ENCODE data around the gene NFATC2. TPM values are rescaled to one million over a fixed set of nuclear protein-coding genes. Genes with fewer than 3 reads are reported as not detected.
A peak's percentile ranks its signal among the peaks of the same experiment; 100 is the strongest.
"Not testable (repeated sequence)": the region's sequence is repeated elsewhere in the genome, so short reads cannot be mapped to it uniquely, and the experiment has no call there.

NFATC2 gene
- total RNA-seq, 4 donors from 2014 or later: 4.1 to 51.5 (median 8.7) TPM

DNA sequence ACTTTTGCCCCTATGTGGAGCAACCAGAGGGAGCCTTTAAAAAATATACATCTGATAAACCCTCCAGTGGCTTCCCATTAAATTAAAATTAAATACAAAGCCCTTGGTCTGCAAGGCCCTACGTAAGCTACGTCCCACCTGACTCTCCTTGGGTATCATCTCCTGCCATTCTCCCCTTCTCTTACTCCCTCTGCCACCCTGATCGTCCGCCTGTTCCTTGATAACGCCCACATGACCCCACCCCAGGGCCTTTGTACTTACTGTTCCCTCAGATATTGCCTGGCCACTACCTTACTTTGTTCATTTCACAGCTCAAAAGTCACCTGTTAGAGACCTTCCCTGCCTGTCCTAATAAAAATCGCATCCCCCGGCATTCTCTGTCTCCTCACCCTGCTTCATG, 5.4 kb upstream of the NFATC2 start:
- TF ChIP-seq, protein P1, sequence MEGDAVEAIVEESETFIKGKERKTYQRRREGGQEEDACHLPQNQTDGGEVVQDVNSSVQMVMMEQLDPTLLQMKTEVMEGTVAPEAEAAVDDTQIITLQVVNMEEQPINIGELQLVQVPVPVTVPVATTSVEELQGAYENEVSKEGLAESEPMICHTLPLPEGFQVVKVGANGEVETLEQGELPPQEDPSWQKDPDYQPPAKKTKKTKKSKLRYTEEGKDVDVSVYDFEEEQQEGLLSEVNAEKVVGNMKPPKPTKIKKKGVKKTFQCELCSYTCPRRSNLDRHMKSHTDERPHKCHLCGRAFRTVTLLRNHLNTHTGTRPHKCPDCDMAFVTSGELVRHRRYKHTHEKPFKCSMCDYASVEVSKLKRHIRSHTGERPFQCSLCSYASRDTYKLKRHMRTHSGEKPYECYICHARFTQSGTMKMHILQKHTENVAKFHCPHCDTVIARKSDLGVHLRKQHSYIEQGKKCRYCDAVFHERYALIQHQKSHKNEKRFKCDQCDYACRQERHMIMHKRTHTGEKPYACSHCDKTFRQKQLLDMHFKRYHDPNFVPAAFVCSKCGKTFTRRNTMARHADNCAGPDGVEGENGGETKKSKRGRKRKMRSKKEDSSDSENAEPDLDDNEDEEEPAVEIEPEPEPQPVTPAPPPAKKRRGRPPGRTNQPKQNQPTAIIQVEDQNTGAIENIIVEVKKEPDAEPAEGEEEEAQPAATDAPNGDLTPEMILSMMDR (IDR thresholded peaks at IDR 0.05): no peak
- DNase-seq (ENCODE audit: low spot score) (no peak), ATAC-seq (ENCODE audit: low FRiP score) (no peak)

DNA sequence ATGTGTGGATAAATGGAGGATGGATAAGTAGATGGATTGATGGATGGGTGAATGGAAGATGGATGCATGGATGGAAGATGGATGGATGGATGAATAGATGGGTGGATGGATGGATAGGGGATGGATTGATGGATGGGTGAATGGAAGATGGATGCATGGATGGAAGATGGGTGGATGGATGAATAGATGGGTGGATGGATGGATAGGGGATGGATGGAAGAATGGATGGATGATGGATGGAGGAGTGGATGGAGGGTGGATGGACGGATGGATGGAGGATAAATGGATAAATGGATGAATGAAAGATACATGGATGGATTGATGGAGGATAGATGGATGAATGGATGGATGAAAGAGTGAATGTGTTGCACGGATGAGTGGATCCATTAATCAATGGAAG, 3.0 kb upstream of the NFATC2 start:
- no peak for ATAC-seq (ENCODE audit: low FRiP score)
- TF ChIP-seq, protein P1 (IDR thresholded peaks at IDR 0.05): no peak

DNA sequence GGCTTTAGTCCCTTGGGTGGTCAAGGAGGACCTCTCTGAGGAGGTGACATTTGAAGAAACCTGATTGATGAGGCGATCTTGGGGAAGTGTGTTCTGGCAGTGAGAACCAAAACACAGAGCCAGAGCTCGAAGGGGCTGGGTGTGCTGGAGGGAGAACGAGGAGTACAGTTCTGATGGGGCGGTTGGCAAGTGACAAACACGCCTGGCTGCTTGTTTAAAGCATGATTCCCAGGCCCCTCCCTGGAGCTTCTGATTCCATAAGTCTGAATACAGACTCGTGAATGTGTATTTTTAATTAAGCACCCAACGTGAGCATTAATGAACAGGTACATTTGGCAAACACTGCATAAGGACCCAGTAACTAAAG, 886 bp upstream of the NFATC2 start:
- ATAC-seq (ENCODE audit: low FRiP score) (no peak), DNase-seq (ENCODE audit: low spot score) (no peak)
- TF ChIP-seq, protein P1 (IDR thresholded peaks at IDR 0.05): no peak

More for the DNA sequence above, 3.0 kb upstream of the NFATC2 start:
- DNase-seq (ENCODE audit: low spot score): no peak

DNA sequence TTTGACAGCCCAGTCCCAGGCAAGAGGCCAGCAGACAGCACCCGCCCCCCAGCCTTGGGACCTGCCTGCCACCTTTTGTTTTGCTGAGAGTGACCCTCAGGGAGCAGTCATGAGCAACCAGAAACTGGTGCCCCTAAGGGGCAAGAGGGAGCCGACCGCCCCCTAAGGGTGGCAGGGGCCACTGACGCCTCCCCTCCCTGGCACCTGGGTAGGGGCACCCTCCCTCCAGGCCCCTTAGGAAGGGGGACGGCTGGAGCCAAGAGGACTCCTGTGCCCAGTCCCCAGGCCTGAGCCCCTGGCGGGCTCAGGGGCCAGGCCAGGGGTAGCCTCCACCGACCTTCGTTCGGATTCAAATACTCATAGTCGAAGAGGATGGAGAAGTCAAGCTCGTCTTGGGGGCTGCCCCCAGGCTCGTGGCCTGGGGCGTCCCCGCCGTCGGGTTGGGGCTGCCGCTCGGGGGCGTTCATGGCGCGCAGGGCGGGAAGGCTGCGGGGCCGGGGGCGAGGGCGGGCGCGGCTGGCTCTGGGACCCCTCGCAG, 417 bp downstream of the NFATC2 start:
- ATAC-seq (ENCODE audit: low FRiP score): peak; percentile 34
- no peak for DNase-seq (ENCODE audit: low spot score)
- TF ChIP-seq, protein P1 (IDR thresholded peaks at IDR 0.05): no peak

DNA sequence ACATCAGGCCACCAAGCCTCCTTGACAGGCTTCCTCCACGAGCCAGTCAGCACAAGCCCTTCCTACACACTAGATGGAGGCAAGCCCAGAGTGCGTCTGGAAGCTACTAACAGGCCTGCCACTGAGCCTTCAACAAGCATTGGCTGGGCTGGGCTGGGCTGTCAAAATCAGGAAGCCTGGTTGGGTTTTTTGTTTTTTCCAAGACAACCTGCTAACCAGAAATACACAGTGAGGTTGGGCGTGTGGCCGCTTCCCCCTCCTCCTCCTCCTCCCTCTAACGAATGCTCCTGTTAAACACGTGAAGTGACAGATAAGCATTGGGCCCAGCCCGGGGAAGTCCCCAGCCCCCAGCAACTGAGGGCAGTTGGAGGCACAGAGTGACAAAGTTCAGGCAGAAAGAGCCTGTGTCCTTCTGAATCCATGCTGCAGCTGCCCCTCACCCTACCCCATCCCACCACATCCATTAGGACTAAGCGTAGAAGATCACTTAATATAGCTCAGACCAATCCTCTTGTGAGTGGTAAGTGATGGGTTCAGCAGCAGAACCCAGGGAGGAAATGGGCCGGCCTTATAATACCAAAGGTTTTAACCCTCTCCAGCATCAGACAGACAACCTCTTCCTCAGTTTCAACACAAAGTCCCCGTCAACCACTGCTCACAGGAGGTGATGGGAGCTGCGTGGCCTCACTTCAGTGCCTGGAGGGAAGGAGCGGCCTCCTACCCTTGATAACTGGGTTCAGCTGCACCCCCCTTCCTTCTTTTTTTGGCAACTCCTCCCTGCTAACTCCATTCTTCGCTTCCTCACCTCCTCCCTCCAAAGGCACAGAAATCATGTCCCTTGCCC, 1.1 kb downstream of the NFATC2 start:
- ATAC-seq (ENCODE audit: low FRiP score) (peak; percentile 46), DNase-seq (ENCODE audit: low spot score) (no peak)
- TF ChIP-seq, protein P1 (IDR thresholded peaks at IDR 0.05): no peak

DNA sequence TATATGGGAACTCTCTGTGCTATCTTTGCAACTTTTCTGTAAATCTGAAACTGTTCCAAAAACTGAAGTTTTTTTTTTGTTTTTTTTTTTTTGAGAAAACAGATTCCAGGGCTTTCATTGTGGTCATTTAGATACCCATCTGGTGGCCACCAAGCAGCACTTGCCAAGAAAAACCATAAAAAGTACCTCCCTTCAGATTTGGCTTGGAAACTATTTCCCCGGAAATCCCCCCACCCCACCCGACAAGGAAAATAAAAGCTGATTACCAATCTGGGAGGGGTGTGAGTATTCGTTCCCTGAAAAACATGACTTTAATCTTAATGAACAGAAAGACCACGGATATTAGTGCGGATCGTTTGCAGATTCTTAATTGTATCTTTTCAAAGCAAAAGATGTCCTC, 1.9 kb downstream of the NFATC2 start:
- DNase-seq (ENCODE audit: low spot score) (no peak), ATAC-seq (ENCODE audit: low FRiP score) (no peak)
- TF ChIP-seq, protein P1 (IDR thresholded peaks at IDR 0.05): no peak

DNA sequence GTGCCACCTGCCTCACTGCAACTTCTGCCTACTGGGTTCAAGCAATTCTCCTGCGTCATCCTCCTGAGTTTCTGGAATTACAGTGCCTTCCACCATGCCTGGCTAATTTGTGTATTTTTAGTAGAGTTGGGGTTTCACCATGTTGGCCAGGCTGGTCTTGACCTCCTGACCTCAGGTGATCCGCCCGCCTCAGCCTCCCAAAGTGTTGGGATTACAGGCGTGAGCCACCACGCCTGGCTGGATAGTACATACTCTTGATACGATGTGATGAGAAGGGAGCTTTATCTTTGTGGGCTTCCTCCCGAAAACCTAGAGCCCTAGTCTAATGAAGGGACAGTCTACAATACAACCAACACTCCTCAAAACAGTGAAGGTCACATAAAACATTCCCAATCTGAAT, 2.4 kb downstream of the NFATC2 start:
- not testable (repeated sequence) for ATAC-seq (ENCODE audit: low FRiP score)

More for the DNA sequence above, 2.4 kb downstream of the NFATC2 start:
- not testable (repeated sequence) for DNase-seq (ENCODE audit: low spot score)

Measured in omental fat pad (tissue), 4 donors.